Calu3 (cell line): ENCODE data around the gene ADPRH. TPM values are rescaled to one million over a fixed set of nuclear protein-coding genes. Genes with fewer than 3 reads are reported as not detected.

Experiments
- Bru-seq: library from RNA; stranded (reverse); fragments of 400-500 nt; gene quantifications from one replicate; lab custom pipeline; 2021; lab: Mats Ljungman, UMichigan
- BruChase-seq, 2 experiments: library from RNA; stranded (reverse); fragments of 400-500 nt; gene quantifications; one replicate each; lab custom pipeline; 2021; lab: Mats Ljungman, UMichigan
- BruUV-seq: library from RNA; stranded (reverse); fragments of 400-500 nt; replicated peaks from 2 replicates; lab custom pipeline; 2021; lab: Mats Ljungman, UMichigan
- CTCF ChIA-PET: fragments of 300-600 bp; sonication (Branson Sonifier 250); formaldehyde crosslinking; loops from one replicate; lab custom pipeline; 2022; ENCODE audit warnings: antibody characterized with exemption; lab: Charles Lee
- DNase-seq: peaks from one replicate; pipeline ENCODE4 v3.0.0; 2022
- H3K27ac Mint-ChIP-seq: one replicate; pipeline ENCODE4 v1.8.0; 2022; ENCODE audit warnings: mixed read lengths; ENCODE audit not compliant: unreplicated experiment
- H3K27me3 Mint-ChIP-seq: one replicate; pipeline ENCODE4 v1.8.0; 2022; ENCODE audit warnings: mixed read lengths; ENCODE audit not compliant: unreplicated experiment
- H3K36me3 Mint-ChIP-seq: one replicate; pipeline ENCODE4 v1.8.0; 2022; ENCODE audit warnings: mild to moderate bottlenecking, moderate library complexity, mixed read lengths; ENCODE audit not compliant: insufficient read depth, unreplicated experiment
- H3K4me1 Mint-ChIP-seq: one replicate; pipeline ENCODE4 v1.8.0; 2022; ENCODE audit warnings: mild to moderate bottlenecking, low read depth, mixed read lengths; ENCODE audit not compliant: unreplicated experiment
- H3K4me3 Mint-ChIP-seq: one replicate; pipeline ENCODE4 v1.8.0; 2022; ENCODE audit warnings: mild to moderate bottlenecking, low read depth, moderate library complexity, mixed read lengths; ENCODE audit not compliant: unreplicated experiment
- H3K9me3 Mint-ChIP-seq: one replicate; pipeline ENCODE4 v1.8.0; 2022; ENCODE audit warnings: low read depth, mixed read lengths; ENCODE audit not compliant: unreplicated experiment
- intact Hi-C: fragments of 100-400 bp; cut with micrococcal nuclease; formaldehyde crosslinking; loops from one replicate; pipeline ENCODE4 v1.10.0; 2022; ENCODE audit not compliant: unreplicated experiment
- long read RNA-seq: library from polyadenylated mRNA; stranded (forward); transcript quantifications from one replicate; pipeline ENCODE4 v2.0.0, GENCODE V29; 2022
- total RNA-seq: library from RNA; stranded (reverse); gene quantifications from 2 replicates; pipeline ENCODE4 v1.2.3, GENCODE V29; 2022
- TF ChIP-seq, protein P1 (sequence below): fragments of 200-600 bp; IDR thresholded peaks from one replicate; pipeline ENCODE4 v1.8.0; 2022; ENCODE audit warnings: antibody characterized with exemption; ENCODE audit not compliant: unreplicated experiment

The ADPRH gene
- total RNA-seq (1.8 and 2.4 TPM in 2 replicates), Bru-seq, nascent RNA (percentile 30 among the genes with signal in this experiment), BruChase-seq, experiment 1, labeled RNA remaining after a 6-hour chase (percentile 38 among the genes with signal in this experiment), BruChase-seq, experiment 2, labeled RNA remaining after a 2-hour chase (percentile 40 among the genes with signal in this experiment)
- long read RNA-seq, partial matches to known transcripts: 0 of 1 reads
- long read RNA-seq, other reads (novel, unspliced or antisense): 0 of 1 reads

DNA sequence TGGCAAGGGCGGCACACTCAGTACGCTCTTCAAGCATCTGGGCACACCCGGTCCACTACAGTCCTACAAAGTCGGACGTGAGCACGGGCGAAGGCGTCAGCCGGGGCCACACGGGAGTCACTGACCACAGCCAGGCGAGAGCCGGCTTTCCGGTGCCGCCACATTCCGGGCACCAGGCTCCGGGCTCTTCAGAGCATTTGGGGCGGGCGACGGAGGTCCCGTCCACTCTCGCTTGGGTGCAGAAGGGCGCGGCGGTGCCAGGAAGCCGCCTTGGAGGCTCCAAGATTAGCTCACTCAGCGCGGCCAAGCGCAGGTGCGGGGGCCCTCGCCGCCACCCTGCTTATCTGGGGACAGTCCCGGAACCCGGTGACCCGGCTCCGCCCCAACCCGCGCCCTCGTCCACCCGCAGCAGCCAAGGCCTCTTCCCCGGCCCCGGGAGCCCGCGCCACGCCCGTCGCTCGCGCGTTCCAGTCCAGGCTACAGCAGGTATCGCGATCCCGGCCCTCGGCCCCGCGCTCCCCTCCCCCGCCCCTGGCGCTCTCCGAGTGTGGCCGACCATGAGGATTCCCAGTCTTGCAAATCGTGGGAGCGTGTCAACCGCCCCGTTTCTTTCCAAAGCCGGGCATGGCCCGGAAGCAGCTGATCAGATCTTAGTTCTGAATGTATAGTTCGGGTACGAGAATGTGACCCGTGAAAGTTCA, at the start of gene ADPRH:
TSS of gene ADPRH (plus strand) at position 127 of the 701 bp plus-strand sequence. CDS start 2,678 bp downstream, outside the sequence.
- CTCF ChIA-PET: no interaction called here
- no peaks in the 10 kb centered on the region for H3K4me1 Mint-ChIP-seq
- TF ChIP-seq, protein P1, sequence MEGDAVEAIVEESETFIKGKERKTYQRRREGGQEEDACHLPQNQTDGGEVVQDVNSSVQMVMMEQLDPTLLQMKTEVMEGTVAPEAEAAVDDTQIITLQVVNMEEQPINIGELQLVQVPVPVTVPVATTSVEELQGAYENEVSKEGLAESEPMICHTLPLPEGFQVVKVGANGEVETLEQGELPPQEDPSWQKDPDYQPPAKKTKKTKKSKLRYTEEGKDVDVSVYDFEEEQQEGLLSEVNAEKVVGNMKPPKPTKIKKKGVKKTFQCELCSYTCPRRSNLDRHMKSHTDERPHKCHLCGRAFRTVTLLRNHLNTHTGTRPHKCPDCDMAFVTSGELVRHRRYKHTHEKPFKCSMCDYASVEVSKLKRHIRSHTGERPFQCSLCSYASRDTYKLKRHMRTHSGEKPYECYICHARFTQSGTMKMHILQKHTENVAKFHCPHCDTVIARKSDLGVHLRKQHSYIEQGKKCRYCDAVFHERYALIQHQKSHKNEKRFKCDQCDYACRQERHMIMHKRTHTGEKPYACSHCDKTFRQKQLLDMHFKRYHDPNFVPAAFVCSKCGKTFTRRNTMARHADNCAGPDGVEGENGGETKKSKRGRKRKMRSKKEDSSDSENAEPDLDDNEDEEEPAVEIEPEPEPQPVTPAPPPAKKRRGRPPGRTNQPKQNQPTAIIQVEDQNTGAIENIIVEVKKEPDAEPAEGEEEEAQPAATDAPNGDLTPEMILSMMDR: no peak
- intact Hi-C loops: no loop called here
- peak within 1 kb of the TSS; percentile 76 for H3K4me3 Mint-ChIP-seq
- no peaks in the 10 kb centered on the region for H3K9me3 Mint-ChIP-seq
- no TSS peak for BruUV-seq
- no peak within 1 kb of the TSS for H3K27ac Mint-ChIP-seq
- no peaks in the 10 kb centered on the region for H3K27me3 Mint-ChIP-seq
- peaks cover 10% of the 10 kb centered on the region for H3K36me3 Mint-ChIP-seq
- DNase-seq: peak; percentile 70

DNA sequence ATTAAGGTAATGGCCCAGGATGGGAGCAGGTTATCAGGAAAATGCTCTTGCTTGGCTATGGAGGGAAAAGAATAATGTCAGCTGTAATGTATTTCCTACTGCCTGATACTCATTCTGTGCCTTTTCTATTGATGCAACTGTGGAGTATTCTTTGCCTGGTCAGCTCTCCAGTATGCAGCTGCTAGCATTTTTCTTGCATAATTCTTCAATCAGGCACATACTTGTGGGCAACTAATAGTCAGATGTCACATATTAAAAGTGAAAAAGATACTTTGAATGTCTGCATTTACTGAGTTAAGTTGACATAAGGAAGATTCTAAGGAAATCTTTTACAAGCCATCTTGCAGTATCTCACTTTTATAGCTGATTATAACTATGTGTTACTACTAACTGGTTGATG, 49.4 kb upstream of the ADPRH start:
- no peaks in the 10 kb centered on the region for H3K4me1 Mint-ChIP-seq
- intact Hi-C loops: loop anchor here (10.0 kb wide), 1 partner anchor 155 kb away; no protein-coding TSS in a partner anchor
- CTCF ChIA-PET: interaction anchor here (0.9 kb wide), 1 partner anchor 32 kb away, joined by 4 read pairs; the partner anchor contains the start of gene TIMMDC1
- no peaks in the 10 kb centered on the region for H3K36me3 Mint-ChIP-seq
- BruUV-seq: no TSS peak
- TF ChIP-seq, protein P1: no peak
- H3K27me3 Mint-ChIP-seq: no peaks in the 10 kb centered on the region
- DNase-seq: no peak
- no peak overlapping the region for H3K4me3 Mint-ChIP-seq
- no peak overlapping the region for H3K27ac Mint-ChIP-seq
- H3K9me3 Mint-ChIP-seq: no peaks in the 10 kb centered on the region

DNA sequence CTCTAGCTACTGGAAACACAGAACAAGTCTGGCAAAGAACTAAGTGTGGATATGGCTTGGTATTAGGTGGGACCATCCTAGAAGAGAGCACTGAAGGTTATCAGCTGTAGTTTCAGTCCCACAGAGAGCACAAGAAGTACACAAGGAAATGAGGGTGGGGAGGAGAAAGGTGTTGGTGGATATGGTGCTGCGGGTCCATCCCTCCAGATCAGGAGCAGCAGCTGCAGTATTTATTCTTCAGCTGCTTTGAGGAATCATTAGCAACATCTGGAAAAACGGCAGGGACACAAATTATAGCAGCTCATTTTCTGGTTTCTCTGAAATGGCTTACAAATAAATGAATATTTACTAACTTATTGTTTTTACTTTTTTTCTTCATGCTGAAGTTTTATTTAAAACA, 48.8 kb upstream of the ADPRH start:
- H3K9me3 Mint-ChIP-seq: no peaks in the 10 kb centered on the region
- TF ChIP-seq, protein P1: no peak
- BruUV-seq: no TSS peak
- H3K27ac Mint-ChIP-seq: no peak overlapping the region
- no peaks in the 10 kb centered on the region for H3K36me3 Mint-ChIP-seq
- H3K27me3 Mint-ChIP-seq: no peaks in the 10 kb centered on the region
- H3K4me1 Mint-ChIP-seq: no peaks in the 10 kb centered on the region
- no peak overlapping the region for H3K4me3 Mint-ChIP-seq
- DNase-seq: no peak
- intact Hi-C loops: no loop called here
- CTCF ChIA-PET: interaction anchor here (0.9 kb wide), 1 partner anchor 33 kb away, joined by 4 read pairs; the partner anchor contains the start of gene TIMMDC1

DNA sequence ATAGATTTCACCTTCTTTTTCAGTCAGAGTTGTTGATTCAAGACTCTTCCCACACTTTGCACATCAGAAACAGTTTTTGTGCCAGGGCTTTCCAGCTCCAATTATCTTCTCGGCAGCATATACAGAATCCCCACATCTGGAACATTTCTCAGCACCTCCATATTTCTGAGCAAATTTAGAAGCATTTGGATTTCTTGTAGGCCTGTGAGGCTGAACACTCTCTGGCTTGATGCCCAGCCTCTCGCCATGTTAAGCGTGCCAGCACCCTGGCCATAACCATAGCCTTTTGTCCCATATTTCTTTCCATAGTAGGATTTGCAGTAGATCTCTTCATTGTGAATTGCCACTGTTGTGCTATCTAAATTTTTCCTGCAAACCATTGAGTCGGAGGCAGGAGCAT, 48.1 kb upstream of the ADPRH start:
- no peak for DNase-seq
- H3K27ac Mint-ChIP-seq: no peak overlapping the region
- H3K4me3 Mint-ChIP-seq: no peak overlapping the region
- H3K27me3 Mint-ChIP-seq: no peaks in the 10 kb centered on the region
- CTCF ChIA-PET: no interaction called here
- intact Hi-C loops: no loop called here
- BruUV-seq: no TSS peak
- H3K9me3 Mint-ChIP-seq: no peaks in the 10 kb centered on the region
- no peaks in the 10 kb centered on the region for H3K36me3 Mint-ChIP-seq
- TF ChIP-seq, protein P1: no peak
- H3K4me1 Mint-ChIP-seq: no peaks in the 10 kb centered on the region
